Neural crest cell (in vitro differentiated cells): ENCODE results near the gene ADI1. TPM values are rescaled to one million over a fixed set of nuclear protein-coding genes. Genes with fewer than 3 reads are reported as not detected.
"Not testable (repeated sequence)": the region's sequence is repeated elsewhere in the genome, so short reads cannot be mapped to it uniquely, and the experiment has no call there.

Experiments
- DNase-seq: peaks from one replicate; pipeline ENCODE4 v3.0.0; 2021; ENCODE audit warnings: low read depth, mixed read lengths, low spot score
- H3K27ac Mint-ChIP-seq: one replicate; pipeline ENCODE4 v1.8.0; 2021; ENCODE audit warnings: mild to moderate bottlenecking, mixed read lengths; ENCODE audit not compliant: unreplicated experiment
- H3K27me3 Mint-ChIP-seq: 2 replicates; pipeline ENCODE4 v1.8.0; 2021; ENCODE audit warnings: low read depth, mild to moderate bottlenecking, mixed read lengths
- H3K36me3 Mint-ChIP-seq: 2 replicates; pipeline ENCODE4 v1.8.0; 2021; ENCODE audit warnings: low read depth, mild to moderate bottlenecking, mixed read lengths
- H3K4me1 Mint-ChIP-seq: 2 replicates; pipeline ENCODE4 v1.8.0; 2021; ENCODE audit warnings: mixed read lengths
- H3K4me3 Mint-ChIP-seq: one replicate; pipeline ENCODE4 v1.8.0; 2021; ENCODE audit warnings: mild to moderate bottlenecking, mixed read lengths
- H3K9me3 Mint-ChIP-seq: 2 replicates; pipeline ENCODE4 v1.8.0; 2021; ENCODE audit warnings: mixed read lengths
- total RNA-seq: library from RNA; stranded (reverse); gene quantifications from 2 replicates; pipeline ENCODE4 v1.2.1, GENCODE V29; 2021
- TF ChIP-seq, protein P1 (sequence below): fragments of 200-600 bp; sonication (generic); conservative IDR thresholded peaks from 2 replicates; pipeline ENCODE4 v1.5.0; 2021; ENCODE audit warnings: antibody characterized with exemption, mild to moderate bottlenecking

The ADI1 gene
- total RNA-seq, 1 donor from 2014 or later, result 32.8 TPM

GRCh38 chr2:3458396-3459184 lies 60.7 kb downstream of the ADI1 start:
- Mint-ChIP-seq H3K27ac (no peak overlapping the region), H3K4me1 (peaks cover 7% of the 10 kb centered on the region), H3K4me3 (no peak overlapping the region), H3K27me3 (no peaks in the 10 kb centered on the region), H3K36me3 (peaks cover 18% of the 10 kb centered on the region), H3K9me3 (no peaks in the 10 kb centered on the region)
- TF ChIP-seq, protein P1, sequence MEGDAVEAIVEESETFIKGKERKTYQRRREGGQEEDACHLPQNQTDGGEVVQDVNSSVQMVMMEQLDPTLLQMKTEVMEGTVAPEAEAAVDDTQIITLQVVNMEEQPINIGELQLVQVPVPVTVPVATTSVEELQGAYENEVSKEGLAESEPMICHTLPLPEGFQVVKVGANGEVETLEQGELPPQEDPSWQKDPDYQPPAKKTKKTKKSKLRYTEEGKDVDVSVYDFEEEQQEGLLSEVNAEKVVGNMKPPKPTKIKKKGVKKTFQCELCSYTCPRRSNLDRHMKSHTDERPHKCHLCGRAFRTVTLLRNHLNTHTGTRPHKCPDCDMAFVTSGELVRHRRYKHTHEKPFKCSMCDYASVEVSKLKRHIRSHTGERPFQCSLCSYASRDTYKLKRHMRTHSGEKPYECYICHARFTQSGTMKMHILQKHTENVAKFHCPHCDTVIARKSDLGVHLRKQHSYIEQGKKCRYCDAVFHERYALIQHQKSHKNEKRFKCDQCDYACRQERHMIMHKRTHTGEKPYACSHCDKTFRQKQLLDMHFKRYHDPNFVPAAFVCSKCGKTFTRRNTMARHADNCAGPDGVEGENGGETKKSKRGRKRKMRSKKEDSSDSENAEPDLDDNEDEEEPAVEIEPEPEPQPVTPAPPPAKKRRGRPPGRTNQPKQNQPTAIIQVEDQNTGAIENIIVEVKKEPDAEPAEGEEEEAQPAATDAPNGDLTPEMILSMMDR, result no peak
- DNase-seq, result no peak

DNA sequence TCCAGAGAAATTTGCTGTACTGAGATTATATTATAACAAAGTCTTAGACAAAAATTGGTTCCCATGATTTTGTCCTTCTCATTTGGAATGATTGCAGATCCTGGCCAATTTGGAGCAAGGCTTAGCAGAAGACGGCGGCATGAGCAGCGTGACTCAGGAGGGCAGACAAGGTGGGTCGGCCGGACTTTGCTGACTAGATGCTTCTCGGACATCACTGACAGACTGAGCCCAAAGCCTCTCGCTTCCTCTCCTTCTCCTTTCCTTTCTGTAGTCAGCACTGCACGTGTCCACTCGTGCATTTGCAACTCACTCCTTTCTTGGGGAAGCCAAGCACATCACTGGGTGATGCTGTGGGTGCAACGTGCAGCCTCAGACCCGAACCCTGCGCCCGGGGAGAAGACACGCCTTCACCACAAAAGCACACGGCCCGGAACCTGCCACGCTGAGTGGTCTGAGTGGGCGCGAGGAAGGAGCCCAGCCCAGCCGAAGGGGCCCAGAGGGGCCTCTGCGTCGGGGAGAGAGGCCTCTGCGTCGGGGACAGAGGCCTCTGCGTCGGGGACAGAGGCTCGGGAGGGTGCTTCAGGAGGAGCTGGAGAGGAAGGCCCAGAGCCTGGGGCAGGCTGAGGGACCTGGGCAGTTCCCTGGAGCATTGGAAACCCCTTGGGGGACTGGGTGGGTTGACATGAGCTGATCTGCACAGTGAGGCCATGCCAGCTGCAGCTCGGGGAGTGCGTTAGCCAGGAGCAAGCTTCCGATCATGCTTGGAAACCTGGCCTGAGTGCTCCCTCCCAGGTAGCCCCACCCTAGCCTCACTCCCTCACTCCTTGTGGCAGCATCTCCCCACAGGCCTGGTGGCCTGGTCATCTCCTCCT lies 61.6 kb downstream of the ADI1 start:
- H3K4me3 Mint-ChIP-seq, result no peak overlapping the region
- H3K36me3 Mint-ChIP-seq, result peaks cover 18% of the 10 kb centered on the region
- H3K27me3 Mint-ChIP-seq, result no peaks in the 10 kb centered on the region
- H3K9me3 Mint-ChIP-seq, result no peaks in the 10 kb centered on the region
- peaks cover 7% of the 10 kb centered on the region for H3K4me1 Mint-ChIP-seq
- no peak for DNase-seq
- TF ChIP-seq, protein P1, result no peak
- H3K27ac Mint-ChIP-seq, result no peak overlapping the region

GRCh38 chr2:3456125-3456524 lies 63.2 kb downstream of the ADI1 start:
- H3K4me1 Mint-ChIP-seq, result peaks cover 4% of the 10 kb centered on the region
- H3K9me3 Mint-ChIP-seq, result no peaks in the 10 kb centered on the region
- H3K36me3 Mint-ChIP-seq, result peaks cover 18% of the 10 kb centered on the region
- no peak overlapping the region for H3K27ac Mint-ChIP-seq
- no peak for DNase-seq
- no peaks in the 10 kb centered on the region for H3K27me3 Mint-ChIP-seq
- H3K4me3 Mint-ChIP-seq, result no peak overlapping the region
- TF ChIP-seq, protein P1, result no peak

GRCh38 chr2:3454802-3455201 lies 64.5 kb downstream of the ADI1 start:
- DNase-seq, result no peak
- Mint-ChIP-seq H3K4me3 (no peak overlapping the region), H3K27me3 (no peaks in the 10 kb centered on the region), H3K27ac (no peak overlapping the region), H3K4me1 (peaks cover 4% of the 10 kb centered on the region), H3K9me3 (no peaks in the 10 kb centered on the region), H3K36me3 (peaks cover 18% of the 10 kb centered on the region)
- TF ChIP-seq, protein P1, result no peak

GRCh38 chr2:3454005-3454404 lies 65.3 kb downstream of the ADI1 start:
- peaks cover 18% of the 10 kb centered on the region for H3K36me3 Mint-ChIP-seq
- not testable (repeated sequence) for H3K27me3 Mint-ChIP-seq, H3K27ac Mint-ChIP-seq, H3K4me3 Mint-ChIP-seq, DNase-seq, H3K4me1 Mint-ChIP-seq, H3K9me3 Mint-ChIP-seq
